Uterus (tissue), 2 donors: ENCODE data around the gene MYH14.

Source experiments
- POLR2A ChIP-seq, 2 donors: fragments of 450-650 bp; IDR thresholded peaks; one replicate each; pipeline ENCODE4 v1.6.1; 2016; ENCODE audit warnings: antibody characterized with exemption in 2 of 2, mild to moderate bottlenecking in 1 of 2, moderate library complexity in 1 of 2
- TF ChIP-seq, protein P1 (sequence below), 4 experiments: fragments of 200-600 bp in 2 of 4; fragments of 450-650 bp in 2 of 4; sonication (generic) in 2 of 4; IDR thresholded peaks; one replicate each; pipeline ENCODE4 v1.5.1; 2016 to 2019; ENCODE audit warnings: antibody characterized with exemption in 4 of 4, mild to moderate bottlenecking in 2 of 4, moderate library complexity in 1 of 4

DNA sequence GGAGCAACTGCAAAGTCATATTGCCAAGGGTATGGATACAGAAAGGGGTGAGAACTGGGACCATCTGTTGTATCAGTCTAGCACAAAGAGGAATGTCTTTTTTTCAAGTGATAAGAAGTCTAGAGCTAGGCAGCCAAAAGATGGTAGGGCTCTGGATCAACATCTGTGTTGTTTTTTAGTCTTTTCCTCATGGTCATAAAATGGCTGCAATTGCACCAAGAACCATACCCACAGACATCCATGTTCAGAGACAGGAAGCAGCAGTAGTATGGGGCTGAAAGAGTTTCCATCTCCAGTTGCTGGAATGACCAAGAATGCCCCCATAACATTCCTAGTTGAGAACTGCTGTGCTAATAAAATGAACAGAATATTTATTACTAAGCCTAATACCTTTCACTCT lies 100.1 kb downstream of the MYH14 start:
- TF ChIP-seq, protein P1, sequence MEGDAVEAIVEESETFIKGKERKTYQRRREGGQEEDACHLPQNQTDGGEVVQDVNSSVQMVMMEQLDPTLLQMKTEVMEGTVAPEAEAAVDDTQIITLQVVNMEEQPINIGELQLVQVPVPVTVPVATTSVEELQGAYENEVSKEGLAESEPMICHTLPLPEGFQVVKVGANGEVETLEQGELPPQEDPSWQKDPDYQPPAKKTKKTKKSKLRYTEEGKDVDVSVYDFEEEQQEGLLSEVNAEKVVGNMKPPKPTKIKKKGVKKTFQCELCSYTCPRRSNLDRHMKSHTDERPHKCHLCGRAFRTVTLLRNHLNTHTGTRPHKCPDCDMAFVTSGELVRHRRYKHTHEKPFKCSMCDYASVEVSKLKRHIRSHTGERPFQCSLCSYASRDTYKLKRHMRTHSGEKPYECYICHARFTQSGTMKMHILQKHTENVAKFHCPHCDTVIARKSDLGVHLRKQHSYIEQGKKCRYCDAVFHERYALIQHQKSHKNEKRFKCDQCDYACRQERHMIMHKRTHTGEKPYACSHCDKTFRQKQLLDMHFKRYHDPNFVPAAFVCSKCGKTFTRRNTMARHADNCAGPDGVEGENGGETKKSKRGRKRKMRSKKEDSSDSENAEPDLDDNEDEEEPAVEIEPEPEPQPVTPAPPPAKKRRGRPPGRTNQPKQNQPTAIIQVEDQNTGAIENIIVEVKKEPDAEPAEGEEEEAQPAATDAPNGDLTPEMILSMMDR (IDR thresholded peaks at IDR 0.05) = no peak
- TF ChIP-seq POLR2A (IDR thresholded peaks at IDR 0.05) = no peak
